Hematopoietic multipotent progenitor cell treated with erythropoietin and hydrocortisone succinate and interleukin-3 and kit ligand, for 15 days (in vitro differentiated cells): ENCODE measurements around the gene NCKAP5.
"Not testable (repeated sequence)": the region's sequence is repeated elsewhere in the genome, so short reads cannot be mapped to it uniquely, and the experiment has no call there.

ENCODE experiments used
- DNase-seq: peaks from one replicate; pipeline ENCODE4 v3.0.0-alpha.2; 2015; ENCODE audit warnings: low spot score

The NCKAP5 gene

DNA sequence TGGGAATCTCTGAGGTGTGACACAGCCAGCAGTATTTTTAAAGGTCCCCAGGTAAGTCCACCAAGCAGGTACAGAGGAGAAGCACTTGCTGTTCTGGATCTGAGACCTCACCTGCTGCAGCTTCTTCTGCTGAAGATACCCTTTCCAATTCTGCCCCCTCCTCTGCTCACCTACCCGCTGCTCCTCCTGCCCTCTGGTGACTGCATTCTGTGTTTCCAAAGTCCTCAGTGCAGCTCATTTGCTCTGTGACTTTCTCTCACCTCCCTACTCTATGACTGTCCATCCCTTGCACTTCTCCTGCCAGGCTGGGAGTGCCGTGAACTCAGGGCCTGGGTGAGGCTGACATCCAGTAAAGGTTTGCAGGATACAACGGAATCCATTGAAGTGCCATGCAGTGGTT lies 693.1 kb downstream of the NCKAP5 start:
- DNase-seq = no peak

DNA sequence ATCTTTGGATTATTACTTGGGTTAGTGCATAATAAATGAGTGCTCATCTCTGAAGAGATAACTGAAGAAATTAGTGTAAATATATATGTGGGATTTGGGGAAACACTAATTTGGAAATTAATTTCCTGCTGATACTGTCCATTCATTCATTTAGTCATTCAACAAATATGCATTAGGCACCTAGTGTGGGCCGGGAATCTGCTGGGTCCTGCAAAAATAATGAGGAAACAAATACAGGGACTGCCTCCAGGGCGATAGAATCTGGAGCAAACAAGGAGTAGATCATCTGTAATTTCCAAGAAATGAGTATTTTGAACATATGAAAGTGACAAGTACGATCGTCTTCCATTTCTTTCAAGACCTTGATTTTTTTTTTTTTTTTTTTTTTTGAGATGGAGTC lies 694.5 kb downstream of the NCKAP5 start:
- no peak for DNase-seq

DNA sequence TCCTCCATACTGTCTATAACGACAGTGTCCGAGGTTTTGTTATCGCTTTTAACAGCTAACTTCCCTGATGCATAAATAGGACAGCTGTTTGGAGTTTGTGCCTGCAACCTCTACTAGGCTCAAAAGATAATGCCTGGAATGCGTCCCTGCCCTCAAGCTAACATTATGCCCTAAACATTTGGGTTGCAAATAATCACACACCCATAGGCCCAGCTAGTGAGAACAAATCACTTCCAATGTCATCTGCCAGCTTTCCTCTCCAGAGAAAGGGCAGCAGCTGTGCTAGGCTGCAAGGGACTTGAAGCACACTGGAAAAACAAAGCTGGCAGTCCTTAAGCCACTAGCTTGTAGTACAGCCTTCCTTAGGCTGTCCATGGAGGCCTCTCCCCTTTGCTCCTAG lies 696.4 kb downstream of the NCKAP5 start:
- DNase-seq = no peak

DNA sequence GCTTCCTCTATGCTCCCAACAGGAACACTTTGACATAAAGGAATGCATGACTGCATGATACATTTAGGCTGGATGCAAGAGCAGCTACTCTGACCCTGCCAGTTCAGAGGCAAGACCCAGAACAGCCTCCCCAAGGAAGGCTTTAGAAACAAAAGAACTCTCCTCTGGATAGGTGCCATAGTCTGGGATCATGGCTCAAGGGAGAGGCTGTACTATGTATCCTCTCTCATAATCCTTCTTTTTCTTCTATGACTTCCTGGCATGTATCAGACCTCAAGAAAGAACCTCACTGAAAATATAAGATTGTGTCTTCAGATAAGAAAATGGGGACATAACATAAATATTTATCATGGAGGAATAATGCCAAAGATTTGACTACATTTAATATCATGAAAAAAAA lies 704.3 kb downstream of the NCKAP5 start:
- DNase-seq = no peak

DNA sequence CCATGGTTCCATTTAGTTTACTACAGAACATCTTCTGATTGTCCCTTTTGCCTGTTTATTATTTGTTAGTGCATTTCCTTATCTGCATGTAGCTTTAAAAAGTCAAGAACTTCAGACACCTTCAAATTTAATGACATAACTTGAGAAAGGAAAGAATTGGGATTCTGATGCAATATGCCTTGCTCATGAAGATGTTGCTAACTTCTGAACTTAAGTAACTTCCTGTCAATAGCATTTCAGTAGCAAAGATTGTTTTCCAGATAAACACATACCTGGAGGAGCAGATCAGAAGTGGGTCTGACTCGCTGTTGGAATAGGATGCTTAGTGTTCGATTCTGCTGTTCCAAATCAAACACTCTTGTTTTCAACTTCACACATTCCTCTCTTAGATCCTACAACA lies 708.0 kb downstream of the NCKAP5 start:
- no peak for DNase-seq

DNA sequence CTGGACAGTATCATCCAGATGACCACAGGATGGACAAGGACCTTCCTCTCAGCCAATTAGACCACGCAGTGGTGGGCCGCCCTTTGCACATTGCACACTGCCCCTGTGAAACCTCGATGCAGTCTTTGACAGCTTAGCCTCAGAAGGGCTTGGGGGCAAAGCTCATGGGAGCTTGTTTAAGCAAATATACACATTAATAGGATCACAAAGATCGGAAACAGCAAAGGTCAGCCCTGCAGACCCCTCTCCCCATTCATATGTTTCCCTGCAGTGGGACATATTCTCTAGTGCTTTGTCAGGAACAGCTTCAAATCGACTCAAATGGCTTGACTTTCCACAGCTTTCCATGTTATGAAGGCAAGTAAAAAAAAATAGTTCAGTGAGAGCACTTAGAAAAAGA lies 708.7 kb downstream of the NCKAP5 start:
- no peak for DNase-seq

DNA sequence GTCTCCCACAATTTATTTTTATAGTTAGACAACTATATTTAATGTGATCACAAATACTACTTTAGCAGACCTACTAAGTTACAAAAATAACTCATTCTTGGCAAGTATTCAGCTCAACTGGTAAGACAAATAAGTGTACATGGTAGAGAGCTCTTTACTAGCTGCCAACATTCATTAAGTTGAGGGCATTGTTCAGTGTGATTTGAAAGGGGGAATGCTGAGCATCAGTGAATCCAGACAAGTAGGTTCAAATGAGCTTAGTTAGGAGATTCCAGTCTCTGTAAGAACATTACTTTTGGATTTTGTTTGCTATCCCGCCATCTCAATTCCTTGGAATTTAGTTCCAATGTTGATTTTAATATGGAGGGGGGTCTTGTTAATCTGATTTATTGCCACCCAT lies 710.9 kb downstream of the NCKAP5 start:
- no peak for DNase-seq

DNA sequence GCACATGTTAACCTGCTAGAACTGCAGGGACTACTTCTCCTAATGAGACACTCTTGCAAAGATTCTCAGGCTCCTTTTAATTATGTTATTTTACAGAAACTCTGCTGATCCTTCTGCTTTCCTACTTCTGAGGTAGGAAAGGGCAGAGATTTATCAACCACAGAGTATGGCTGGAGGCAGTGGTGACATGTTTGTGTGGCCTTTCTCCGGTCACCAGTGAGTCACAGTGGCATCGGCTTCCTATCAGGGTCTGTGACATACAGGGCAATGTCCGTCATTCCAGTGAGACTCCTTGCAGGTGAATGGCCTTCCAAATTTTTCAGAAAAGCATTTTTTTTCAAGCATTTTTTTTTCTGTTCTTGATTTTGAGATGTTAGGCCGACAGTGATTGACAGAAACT lies 717.6 kb downstream of the NCKAP5 start:
- no peak for DNase-seq

DNA sequence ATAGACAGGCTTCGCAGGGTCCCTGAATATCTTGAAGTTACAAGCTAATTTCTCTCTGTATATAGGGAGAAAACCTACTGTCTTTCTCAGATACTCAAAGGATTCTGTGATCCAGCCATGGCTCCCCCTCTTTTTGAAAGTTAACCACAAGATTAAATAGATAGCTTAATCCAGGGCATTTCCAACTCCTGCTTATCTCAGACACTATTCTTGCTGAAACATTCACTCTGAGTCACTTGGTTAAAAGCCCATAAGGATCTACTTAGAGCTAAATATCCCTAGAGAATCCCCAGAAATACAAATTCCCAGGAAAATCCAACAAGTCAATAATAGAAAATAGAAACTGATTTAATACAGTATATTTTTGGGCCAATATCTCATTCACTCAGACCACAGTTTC lies 719.1 kb downstream of the NCKAP5 start:
- DNase-seq = no peak

DNA sequence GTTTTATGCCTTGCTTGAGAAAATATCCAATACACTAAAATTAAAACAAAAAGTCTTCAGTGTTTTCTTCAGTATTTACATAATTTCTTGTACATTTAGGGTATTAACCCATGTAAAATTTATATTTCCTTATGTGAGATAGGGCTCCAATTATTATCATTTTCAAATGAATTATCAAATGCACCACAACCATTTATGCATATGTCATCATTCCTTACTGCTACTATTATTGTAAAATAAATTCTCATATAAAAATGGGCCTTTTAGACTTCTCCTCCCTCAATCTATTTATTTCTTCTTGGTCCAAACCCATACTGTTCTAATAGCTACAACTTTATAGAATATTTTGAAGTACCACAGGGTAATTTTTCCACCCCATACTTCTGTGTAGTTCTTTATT lies 722.9 kb downstream of the NCKAP5 start:
- DNase-seq = no peak

DNA sequence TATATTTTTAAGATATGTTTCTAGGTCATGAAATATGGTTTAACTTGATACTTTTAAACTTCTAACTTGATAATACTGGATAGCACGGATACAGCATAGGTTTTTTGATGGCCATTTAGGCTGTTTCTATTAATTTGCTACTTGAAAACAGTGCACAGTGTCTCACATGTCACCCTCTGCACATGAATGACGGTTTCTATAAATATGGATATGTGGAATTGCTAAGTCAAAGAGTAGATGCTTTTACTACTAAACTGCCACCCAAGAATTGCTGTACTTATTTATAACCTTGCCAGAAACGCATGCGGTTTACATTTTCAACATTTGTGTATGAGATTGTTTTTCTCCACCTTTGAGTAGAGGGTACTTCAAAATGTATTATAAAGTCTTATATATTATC lies 723.7 kb downstream of the NCKAP5 start:
- no peak for DNase-seq

DNA sequence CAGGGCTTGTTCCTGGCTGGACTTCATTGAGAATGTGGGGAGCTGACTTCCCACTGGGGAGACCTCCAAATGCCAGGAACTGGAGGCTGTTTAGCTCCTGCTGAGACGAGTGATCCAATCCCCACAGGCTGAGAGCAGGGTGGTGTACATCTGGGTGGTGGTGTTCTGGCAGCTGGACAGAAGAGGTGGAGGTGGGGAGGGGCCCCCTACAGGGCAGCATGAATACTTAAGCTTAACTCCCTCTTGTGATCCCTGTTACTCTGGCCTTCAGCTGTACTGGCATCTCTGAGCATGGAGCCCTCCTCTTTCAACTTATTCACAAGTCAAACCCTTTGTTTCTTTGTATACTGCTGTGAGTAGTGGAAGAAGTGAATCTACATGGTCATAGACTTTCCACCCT lies 730.5 kb downstream of the NCKAP5 start:
- no peak for DNase-seq

DNA sequence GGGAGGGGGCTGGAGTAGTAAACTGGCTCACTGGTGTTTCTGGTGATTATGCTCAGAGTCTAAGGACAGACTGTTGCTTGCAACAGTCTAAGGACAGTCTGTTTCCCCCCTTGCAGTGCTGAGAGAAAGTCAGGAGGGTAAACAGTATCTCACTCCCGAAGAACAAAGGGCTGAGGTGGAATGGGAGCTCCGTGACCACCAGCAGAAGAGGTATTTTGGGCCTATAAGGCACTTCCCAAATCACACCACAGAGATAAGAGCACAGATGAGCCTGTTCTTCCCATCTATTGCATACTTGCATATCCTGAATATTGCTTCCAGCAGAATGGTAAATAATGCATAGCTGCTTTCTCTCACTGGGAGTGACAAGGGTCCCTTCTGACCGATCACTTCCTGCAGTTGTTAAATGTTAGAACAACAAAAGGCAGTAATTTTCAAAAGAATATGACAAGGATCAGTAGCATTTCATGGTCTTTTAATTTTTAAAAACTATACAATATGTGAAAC lies 737.9 kb downstream of the NCKAP5 start:
- DNase-seq = no peak

DNA sequence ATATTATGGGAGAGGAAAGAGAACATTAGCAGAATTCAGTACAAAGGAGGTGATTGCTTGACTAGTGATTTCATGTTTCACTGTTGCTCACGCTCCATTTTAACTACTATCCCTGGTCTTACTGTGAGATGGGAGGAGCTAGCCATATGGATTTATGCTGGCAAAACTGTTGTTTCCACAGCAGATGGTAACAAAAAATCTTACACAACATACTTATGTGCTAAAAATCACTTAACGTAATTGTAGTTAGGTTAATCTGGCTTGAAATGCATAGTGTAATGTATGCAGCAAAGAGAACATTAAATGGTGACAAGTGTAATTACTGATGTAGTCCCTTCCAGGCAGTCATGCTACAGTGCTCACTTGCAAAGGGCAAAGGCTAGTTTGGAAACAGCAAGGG lies 742.7 kb downstream of the NCKAP5 start:
- no peak for DNase-seq

DNA sequence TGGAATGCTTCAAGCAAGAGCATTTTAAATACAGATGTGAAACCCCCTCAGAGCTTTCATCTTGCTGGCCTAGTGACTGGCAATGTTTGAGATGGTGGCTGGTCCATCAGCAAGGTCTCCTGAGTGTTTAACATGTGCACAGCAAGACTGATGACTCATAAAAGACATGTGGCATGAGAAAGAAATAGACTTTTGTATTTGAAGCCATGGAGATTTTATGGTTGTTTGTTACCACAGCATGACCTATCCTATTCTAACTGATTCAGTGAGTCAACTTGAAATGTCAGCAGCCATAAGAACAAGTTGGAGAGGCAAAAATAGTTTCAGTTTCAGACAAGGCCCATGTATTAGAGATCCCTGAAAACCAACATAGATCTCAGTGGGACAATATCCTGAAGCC lies 743.5 kb downstream of the NCKAP5 start:
- DNase-seq = no peak

DNA sequence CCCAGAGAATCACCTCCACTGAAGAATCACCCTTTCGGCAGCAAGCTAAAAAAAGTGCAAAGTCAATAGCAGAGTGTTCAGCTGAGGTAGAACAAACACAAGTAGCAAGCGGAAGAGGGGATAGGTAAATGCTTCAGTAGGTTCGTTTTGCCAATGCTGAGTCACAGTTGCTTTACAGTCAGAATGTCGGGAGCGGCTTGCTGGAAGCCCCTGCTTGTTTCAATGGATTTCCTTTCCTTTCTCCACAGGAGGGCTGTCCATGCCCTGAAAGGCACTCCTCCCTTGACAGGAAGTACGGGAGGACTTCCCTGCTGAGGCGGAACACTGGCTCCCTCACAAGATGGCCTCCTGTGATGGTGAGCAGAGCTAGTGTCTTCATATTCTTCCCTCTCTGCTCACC lies 752.0 kb downstream of the NCKAP5 start:
- no peak for DNase-seq

DNA sequence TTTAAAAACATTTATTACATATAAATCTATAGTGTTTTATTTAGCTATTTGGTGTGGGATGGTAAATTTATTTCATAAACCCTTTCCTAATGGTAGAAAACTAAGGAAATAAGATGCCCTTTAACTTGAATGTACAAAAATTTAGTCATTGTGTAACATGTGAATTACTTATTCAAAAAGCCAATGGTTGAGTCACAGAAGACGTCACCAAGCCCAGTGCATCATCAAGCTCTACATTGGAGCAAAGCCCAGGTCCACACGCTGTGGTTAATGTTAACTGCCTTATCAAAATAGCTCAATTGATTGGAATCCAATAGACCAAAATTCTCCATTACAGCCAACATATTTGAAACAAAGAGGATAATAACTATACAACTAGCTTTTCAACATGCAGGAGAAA lies 752.7 kb downstream of the NCKAP5 start:
- no peak for DNase-seq

DNA sequence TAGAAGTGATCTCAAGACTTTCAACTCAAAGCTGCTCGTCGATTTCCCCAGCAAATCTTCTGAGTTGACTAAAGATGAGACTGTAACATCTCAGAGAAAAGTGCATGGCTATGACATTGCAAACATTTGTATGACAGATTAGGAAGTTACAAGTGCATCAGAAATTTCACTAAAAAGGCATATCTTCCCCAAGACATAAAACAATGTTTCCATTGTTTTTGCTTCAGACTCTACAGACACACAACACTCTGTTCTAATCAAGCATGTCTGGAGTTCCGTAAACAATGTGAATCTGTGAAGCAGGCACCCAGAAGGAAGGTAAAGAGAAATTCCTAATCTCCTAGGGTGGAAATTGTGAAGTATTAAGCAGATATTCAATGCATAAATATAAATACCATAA lies 753.6 kb downstream of the NCKAP5 start:
- no peak for DNase-seq

DNA sequence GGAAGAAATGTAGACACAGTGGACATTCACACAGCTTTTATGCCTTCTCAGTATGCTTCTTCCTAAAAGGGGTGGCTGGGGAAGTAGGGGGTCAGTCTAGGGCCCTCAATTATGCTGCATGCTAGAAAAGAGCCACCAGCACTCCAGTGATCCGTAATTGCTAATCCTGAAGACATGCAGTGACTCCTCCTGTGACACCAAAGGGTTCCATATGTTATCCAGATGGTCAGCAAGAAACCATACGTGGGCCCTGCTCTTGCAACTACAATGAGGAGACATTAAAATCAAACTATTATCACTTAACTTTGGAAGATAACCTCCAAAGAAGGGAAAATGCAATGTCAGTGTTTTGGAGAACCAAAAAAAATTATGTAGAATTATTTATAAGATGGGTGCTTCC lies 754.8 kb downstream of the NCKAP5 start:
- DNase-seq = no peak

DNA sequence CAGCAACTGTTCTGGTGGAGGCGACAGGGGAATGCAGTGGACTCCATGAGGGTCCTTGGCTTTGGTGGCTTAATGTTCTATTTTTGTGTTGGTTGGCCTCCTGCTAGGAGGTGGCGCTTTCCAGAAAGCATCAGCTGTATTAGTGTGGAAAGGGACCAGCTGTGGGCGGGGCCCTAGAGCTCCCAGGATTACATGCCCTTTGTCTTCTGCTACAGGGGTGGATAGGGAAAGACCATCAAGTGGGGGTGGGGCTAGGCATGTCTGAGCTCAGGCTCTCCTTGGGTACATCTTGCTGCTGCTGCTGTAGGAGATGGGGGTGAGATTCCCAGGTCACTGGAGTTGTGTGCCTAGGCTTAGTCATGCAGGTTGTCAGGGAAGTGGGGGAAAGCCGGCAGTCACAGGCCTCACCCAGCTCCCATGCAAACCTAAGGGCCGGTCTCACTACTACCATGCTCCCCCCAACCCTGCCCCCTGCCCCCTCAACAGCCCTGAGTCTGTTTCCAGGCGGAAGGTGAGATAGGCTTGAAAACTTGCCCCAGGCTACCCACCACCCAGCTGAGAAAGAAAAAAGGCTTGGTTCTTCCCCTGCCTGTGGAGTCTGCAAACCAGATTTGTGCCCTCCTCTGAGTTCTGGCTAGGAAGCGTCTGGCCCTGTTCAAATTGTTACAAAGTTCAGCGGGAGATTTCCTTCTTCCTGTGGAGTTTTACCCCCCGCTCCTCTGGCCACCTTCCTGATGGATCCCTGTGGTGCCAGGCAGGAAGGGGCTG lies 756.9 kb downstream of the NCKAP5 start:
- DNase-seq = no peak

DNA sequence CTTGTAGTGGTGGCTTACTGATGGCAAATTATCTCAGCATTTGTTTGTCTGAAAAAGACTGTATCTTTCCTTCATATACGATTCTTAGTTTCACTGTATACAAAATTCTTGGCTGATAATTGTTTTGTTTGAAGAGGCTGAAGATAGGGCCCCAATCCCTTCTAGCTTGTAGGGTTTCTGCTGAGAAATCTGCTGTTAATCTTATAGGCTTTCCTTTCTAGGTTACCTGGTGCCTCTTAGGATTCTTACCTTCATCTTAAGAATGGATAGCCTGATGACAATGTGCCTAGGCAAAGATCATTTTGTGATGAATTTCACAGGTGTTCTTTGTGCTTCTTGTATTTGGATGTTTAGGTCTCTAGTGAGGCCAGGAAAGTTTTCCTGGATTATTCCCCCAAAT lies 758.3 kb downstream of the NCKAP5 start:
- not testable (repeated sequence) for DNase-seq

DNA sequence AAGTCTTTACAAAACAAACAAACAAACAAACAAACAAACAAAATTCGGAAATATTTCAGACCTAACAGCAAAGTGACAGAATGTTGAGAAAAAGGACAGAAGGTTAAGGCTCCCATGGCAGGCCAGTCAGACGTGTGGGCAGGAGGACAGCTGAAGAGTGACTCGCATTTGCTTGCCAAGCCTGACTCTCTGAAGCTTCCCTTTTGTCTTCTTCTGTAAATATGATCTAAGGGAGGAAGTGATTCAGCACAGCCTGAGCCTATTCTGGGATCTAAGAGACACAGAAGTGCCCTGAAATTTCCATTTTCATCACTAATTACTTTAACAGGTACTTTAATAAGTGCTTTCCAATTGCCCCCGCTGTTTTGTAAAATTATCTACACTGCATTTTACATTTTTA lies 764.2 kb downstream of the NCKAP5 start:
- DNase-seq = no peak

DNA sequence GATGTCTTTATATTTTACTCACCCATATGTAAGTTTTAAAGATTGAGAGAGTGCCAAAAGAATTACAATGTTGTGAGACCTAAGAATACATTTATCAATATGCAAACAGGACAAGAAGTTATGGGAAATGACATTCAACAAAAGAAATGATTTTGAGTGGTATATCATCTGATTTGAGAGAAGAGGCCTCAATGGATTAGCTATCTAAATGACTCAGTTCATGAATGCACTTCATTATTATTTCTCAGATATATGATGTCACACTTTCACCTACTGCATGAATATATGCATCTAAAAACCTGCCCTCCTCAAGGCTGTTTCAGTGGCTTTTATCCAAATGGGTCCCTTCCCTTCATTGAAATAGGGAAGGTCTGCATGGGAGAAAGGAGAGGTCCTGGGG lies 769.9 kb downstream of the NCKAP5 start:
- DNase-seq = no peak

DNA sequence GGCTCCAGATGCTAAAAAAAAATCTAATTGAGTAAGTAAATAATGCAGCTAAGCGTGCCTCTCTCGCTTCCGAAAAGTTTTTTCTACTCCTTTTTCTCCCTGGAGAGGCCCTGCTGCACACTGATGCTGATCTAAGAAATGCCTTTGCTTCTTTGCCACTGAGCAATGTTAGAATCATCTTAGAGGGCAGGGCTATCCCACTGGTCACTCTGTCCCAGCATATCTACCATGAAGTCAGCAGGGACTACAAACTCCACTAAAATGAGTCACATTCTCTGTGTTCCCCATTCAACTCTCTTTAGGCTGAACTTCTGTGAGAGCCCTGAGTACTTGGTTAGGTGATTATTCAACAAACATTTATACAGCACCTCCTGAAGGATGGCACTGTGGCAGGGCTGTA lies 770.7 kb downstream of the NCKAP5 start:
- no peak for DNase-seq
